Measurements from ENCODE around the gene CYP2W1.
A peak's percentile ranks its signal among the peaks of the same experiment; 100 is the strongest.

Gene CYP2W1

DNA sequence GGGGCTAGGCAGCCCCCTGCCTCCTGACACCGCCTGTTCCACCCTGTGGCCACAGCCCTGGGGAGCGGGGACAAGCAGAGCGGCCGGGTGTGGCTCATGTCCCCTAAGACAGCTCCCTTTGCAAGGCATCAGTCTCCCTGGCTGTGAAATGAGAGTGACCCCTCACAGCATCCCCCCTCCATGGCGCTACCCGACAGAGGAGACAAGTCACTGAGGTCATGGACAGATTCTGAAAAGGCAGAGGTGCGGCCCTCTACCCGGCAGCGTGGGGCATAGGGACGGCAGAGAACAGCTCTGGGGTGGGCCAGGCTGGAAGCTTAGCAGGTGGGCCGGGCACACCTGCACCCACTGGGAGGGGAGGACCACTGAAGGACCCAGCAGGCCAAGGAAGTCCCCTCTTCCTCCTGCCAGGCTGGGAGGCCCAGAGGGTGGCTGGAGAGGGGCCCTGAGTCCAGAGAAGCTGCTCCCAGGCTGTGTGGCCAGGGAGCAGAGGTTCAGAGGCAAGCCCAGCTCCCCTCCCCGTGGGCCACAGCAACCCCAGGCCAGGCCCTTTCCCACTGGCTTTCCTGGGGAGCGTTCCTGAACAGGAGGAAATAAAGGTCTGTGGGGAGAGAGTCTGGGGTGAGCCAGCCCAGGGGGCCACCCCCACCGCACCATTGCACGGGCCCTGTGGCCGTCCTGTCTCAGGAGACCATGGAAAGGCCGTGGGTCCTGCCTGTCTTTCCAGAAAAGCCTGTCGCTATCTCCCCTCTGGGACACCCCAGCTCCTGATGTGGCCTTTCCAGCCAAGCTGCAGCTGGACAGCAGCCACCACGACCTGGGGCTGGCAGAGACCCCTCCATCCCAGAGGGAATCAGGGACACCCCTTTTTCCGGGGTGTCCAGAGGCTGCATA, 30.2 kb upstream of the CYP2W1 start:
- no peaks in the 10 kb centered on the region for H3K36me3 ChIP-seq (ENCODE audit: control insufficient read depth in 2 of 2, insufficient read depth in 1 of 2, low read length in 2 of 2)
- CTCF ChIA-PET, result interaction anchor here (0.6 to 1.3 kb wide), 5 partner anchors 16 to 217 kb away, joined by 3 to 6 read pairs (median 3); no protein-coding TSS in a partner anchor
- POLR2A ChIA-PET, result no interaction called here
- no peaks in the 10 kb centered on the region for H3K9me3 ChIP-seq (ENCODE audit: control insufficient read depth, insufficient read depth, low read depth, low read length)
- H3K4me1 ChIP-seq (ENCODE audit: control insufficient read depth, insufficient read depth, low read length), result no peaks in the 10 kb centered on the region; the same call in 1 of the 2 replicates
- no peak overlapping the region for H3K4me3 ChIP-seq (ENCODE audit: low read depth, low read length)
- H3K27ac ChIP-seq (ENCODE audit: extremely low read depth, low read depth, low read length), result no peak overlapping the region
- TF ChIP-seq, protein P1, sequence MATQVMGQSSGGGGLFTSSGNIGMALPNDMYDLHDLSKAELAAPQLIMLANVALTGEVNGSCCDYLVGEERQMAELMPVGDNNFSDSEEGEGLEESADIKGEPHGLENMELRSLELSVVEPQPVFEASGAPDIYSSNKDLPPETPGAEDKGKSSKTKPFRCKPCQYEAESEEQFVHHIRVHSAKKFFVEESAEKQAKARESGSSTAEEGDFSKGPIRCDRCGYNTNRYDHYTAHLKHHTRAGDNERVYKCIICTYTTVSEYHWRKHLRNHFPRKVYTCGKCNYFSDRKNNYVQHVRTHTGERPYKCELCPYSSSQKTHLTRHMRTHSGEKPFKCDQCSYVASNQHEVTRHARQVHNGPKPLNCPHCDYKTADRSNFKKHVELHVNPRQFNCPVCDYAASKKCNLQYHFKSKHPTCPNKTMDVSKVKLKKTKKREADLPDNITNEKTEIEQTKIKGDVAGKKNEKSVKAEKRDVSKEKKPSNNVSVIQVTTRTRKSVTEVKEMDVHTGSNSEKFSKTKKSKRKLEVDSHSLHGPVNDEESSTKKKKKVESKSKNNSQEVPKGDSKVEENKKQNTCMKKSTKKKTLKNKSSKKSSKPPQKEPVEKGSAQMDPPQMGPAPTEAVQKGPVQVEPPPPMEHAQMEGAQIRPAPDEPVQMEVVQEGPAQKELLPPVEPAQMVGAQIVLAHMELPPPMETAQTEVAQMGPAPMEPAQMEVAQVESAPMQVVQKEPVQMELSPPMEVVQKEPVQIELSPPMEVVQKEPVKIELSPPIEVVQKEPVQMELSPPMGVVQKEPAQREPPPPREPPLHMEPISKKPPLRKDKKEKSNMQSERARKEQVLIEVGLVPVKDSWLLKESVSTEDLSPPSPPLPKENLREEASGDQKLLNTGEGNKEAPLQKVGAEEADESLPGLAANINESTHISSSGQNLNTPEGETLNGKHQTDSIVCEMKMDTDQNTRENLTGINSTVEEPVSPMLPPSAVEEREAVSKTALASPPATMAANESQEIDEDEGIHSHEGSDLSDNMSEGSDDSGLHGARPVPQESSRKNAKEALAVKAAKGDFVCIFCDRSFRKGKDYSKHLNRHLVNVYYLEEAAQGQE (tag by site-specific recombination; IDR thresholded peaks at IDR 0.05), result peak; percentile 61; the same call in 1 of the 2 replicates
- TF ChIP-seq, protein P2, sequence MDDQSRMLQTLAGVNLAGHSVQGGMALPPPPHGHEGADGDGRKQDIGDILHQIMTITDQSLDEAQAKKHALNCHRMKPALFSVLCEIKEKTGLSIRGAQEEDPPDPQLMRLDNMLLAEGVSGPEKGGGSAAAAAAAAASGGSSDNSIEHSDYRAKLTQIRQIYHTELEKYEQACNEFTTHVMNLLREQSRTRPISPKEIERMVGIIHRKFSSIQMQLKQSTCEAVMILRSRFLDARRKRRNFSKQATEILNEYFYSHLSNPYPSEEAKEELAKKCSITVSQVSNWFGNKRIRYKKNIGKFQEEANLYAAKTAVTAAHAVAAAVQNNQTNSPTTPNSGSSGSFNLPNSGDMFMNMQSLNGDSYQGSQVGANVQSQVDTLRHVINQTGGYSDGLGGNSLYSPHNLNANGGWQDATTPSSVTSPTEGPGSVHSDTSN (CRISPR knock-in tag; IDR thresholded peaks at IDR 0.05), result no peak
- TF ChIP-seq, protein P3, sequence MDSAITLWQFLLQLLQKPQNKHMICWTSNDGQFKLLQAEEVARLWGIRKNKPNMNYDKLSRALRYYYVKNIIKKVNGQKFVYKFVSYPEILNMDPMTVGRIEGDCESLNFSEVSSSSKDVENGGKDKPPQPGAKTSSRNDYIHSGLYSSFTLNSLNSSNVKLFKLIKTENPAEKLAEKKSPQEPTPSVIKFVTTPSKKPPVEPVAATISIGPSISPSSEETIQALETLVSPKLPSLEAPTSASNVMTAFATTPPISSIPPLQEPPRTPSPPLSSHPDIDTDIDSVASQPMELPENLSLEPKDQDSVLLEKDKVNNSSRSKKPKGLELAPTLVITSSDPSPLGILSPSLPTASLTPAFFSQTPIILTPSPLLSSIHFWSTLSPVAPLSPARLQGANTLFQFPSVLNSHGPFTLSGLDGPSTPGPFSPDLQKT (IDR thresholded peaks at IDR 0.05; ENCODE audit: borderline replicate concordance, low read depth, low read length), result no peak
- TF ChIP-seq, protein P4, sequence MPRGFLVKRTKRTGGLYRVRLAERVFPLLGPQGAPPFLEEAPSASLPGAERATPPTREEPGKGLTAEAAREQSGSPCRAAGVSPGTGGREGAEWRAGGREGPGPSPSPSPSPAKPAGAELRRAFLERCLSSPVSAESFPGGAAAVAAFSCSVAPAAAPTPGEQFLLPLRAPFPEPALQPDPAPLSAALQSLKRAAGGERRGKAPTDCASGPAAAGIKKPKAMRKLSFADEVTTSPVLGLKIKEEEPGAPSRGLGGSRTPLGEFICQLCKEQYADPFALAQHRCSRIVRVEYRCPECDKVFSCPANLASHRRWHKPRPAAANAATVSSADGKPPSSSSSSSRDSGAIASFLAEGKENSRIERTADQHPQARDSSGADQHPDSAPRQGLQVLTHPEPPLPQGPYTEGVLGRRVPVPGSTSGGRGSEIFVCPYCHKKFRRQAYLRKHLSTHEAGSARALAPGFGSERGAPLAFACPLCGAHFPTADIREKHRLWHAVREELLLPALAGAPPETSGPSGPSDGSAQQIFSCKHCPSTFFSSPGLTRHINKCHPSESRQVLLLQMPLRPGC (tag by site-specific recombination; IDR thresholded peaks at IDR 0.05), result no peak
- TF ChIP-seq KLF9 (tag by site-specific recombination; IDR thresholded peaks at IDR 0.05; ENCODE audit: low read depth), result no peak
- peak; percentile 46; the same call in 1 of the 2 replicates for TF ChIP-seq GLIS1 (tag by site-specific recombination; IDR thresholded peaks at IDR 0.05)
- TF ChIP-seq ZNF366 (tag by site-specific recombination; conservative IDR thresholded peaks at IDR 0.05), result no peak
- TF ChIP-seq ZNF302 (tag by site-specific recombination; IDR thresholded peaks at IDR 0.05; ENCODE audit: low read depth), result no peak
- TF ChIP-seq ZNF785 (tag by site-specific recombination; IDR thresholded peaks at IDR 0.05), result no peak
- TF ChIP-seq SP3 (tag by site-specific recombination; IDR thresholded peaks at IDR 0.05), result no peak
- TF ChIP-seq, protein P5, sequence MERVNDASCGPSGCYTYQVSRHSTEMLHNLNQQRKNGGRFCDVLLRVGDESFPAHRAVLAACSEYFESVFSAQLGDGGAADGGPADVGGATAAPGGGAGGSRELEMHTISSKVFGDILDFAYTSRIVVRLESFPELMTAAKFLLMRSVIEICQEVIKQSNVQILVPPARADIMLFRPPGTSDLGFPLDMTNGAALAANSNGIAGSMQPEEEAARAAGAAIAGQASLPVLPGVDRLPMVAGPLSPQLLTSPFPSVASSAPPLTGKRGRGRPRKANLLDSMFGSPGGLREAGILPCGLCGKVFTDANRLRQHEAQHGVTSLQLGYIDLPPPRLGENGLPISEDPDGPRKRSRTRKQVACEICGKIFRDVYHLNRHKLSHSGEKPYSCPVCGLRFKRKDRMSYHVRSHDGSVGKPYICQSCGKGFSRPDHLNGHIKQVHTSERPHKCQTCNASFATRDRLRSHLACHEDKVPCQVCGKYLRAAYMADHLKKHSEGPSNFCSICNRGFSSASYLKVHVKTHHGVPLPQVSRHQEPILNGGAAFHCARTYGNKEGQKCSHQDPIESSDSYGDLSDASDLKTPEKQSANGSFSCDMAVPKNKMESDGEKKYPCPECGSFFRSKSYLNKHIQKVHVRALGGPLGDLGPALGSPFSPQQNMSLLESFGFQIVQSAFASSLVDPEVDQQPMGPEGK (tag by site-specific recombination; IDR thresholded peaks at IDR 0.05), result no peak
- TF ChIP-seq, protein P6, sequence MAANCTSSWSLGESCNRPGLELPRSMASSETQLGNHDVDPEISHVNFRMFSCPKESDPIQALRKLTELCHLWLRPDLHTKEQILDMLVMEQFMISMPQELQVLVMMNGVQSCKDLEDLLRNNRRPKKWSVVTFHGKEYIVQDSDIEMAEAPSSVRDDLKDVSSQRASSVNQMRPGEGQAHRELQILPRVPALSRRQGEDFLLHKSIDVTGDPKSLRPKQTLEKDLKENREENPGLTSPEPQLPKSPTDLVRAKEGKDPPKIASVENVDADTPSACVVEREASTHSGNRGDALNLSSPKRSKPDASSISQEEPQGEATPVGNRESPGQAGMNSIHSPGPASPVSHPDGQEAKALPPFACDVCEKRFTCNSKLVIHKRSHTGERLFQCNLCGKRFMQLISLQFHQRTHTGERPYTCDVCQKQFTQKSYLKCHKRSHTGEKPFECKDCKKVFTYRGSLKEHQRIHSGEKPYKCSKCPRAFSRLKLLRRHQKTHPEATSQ (tag by site-specific recombination; IDR thresholded peaks at IDR 0.05), result no peak
- TF ChIP-seq ZNF561 (tag by site-specific recombination; IDR thresholded peaks at IDR 0.05; ENCODE audit: borderline replicate concordance), result no peak
- no peak for TF ChIP-seq ZBTB17 (tag by site-specific recombination; IDR thresholded peaks at IDR 0.05)
- TF ChIP-seq, protein P7, sequence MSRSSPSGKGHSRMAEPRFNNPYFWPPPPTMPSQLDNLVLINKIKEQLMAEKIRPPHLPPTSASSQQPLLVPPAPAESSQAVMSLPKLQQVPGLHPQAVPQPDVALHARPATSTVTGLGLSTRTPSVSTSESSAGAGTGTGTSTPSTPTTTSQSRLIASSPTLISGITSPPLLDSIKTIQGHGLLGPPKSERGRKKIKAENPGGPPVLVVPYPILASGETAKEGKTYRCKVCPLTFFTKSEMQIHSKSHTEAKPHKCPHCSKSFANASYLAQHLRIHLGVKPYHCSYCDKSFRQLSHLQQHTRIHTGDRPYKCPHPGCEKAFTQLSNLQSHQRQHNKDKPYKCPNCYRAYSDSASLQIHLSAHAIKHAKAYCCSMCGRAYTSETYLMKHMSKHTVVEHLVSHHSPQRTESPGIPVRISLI (tag by site-specific recombination; IDR thresholded peaks at IDR 0.05), result no peak
- TF ChIP-seq ZNF843 (tag by site-specific recombination; IDR thresholded peaks at IDR 0.05), result no peak
- no peak for TF ChIP-seq ZNF169 (tag by site-specific recombination; IDR thresholded peaks at IDR 0.05)

Measured in HEK293 (cell line).